Measurements from ENCODE around the gene RNU6-1. TPM values are rescaled to one million over a fixed set of nuclear protein-coding genes. Genes with fewer than 3 reads are reported as not detected.

The RNU6-1 gene
- total RNA-seq, 2 donors from 2014 or later: not detected

GRCh38 chr15:67885175-67885523, 45.3 kb upstream of the RNU6-1 start:
- H3K27me3 Mint-ChIP-seq (ENCODE audit: insufficient read depth): peaks cover 18% of the 10 kb centered on the region
- peak overlapping the region; percentile 39 for H3K27ac Mint-ChIP-seq
- peak overlapping the region; percentile 58 for H3K4me3 Mint-ChIP-seq
- peak overlapping the region; percentile 74 for H3K4me3 ChIP-seq (ENCODE audit: low read length)
- no peak for DNase-seq
- H3K9me3 ChIP-seq (ENCODE audit: control insufficient read depth, low read length): no peaks in the 10 kb centered on the region
- peaks cover 11% of the 10 kb centered on the region for H3K27me3 ChIP-seq (ENCODE audit: control insufficient read depth, insufficient read depth, low read length, poor library complexity, severe bottlenecking)
- H3K36me3 ChIP-seq (ENCODE audit: control insufficient read depth, insufficient read depth, low read length): no peaks in the 10 kb centered on the region
- TF ChIP-seq, protein P1, sequence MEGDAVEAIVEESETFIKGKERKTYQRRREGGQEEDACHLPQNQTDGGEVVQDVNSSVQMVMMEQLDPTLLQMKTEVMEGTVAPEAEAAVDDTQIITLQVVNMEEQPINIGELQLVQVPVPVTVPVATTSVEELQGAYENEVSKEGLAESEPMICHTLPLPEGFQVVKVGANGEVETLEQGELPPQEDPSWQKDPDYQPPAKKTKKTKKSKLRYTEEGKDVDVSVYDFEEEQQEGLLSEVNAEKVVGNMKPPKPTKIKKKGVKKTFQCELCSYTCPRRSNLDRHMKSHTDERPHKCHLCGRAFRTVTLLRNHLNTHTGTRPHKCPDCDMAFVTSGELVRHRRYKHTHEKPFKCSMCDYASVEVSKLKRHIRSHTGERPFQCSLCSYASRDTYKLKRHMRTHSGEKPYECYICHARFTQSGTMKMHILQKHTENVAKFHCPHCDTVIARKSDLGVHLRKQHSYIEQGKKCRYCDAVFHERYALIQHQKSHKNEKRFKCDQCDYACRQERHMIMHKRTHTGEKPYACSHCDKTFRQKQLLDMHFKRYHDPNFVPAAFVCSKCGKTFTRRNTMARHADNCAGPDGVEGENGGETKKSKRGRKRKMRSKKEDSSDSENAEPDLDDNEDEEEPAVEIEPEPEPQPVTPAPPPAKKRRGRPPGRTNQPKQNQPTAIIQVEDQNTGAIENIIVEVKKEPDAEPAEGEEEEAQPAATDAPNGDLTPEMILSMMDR (conservative IDR thresholded peaks at IDR 0.05): no peak
- peak overlapping the region; percentile 52 for H3K9ac ChIP-seq (ENCODE audit: extremely low read depth, low read length, poor library complexity, severe bottlenecking)
- WGBS, 2 experiments (ENCODE audit: insufficient coverage in 1 of 2, insufficient read length in 1 of 2): 87 to 92% methylated on average over 6 to 7 of the region's 7 CpGs
- H3K4me1 ChIP-seq (ENCODE audit: control insufficient read depth, insufficient read depth, low read length): no peaks in the 10 kb centered on the region
- H3K4me1 Mint-ChIP-seq: peaks cover 7% of the 10 kb centered on the region
- H3K9me3 Mint-ChIP-seq: no peaks in the 10 kb centered on the region
- H3K36me3 Mint-ChIP-seq (ENCODE audit: low read depth): no peaks in the 10 kb centered on the region
- peak overlapping the region; percentile 46 for H3K27ac ChIP-seq (ENCODE audit: low read depth, low read length)

DNA sequence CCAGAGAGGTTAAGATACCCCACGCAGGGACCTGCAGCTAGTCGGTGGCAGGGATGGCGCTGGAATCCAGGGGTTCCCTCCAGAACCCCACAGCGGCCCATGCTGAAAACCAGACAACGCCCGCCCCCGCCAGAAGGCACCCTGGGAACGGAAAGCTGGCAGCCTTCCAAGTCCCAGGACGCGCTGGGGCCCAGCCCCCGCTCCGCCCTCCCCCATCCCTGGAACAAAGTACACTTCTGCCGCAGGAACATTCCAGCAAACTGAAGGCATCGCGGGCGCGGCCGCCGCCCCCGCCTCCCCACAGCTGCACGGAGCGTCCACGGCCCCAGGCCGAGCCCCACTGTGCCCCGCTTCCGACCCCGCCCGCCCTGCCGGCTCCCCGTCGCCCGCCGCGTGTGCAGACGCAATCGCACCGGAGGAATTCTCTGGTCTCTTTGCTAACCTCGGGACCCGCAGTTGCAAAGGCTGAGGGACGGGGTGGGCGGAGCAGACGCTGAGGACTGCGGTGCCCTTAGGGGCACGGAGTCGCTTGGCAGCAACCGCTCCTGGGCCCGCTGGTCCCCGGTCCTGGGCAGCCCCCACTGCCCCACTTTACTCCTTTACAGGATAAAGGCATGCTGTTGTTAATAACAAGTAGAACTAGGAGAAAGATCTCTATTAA, 44.8 kb upstream of the RNU6-1 start:
- H3K27me3 ChIP-seq (ENCODE audit: control insufficient read depth, insufficient read depth, low read length, poor library complexity, severe bottlenecking): peaks cover 11% of the 10 kb centered on the region
- no peaks in the 10 kb centered on the region for H3K9me3 ChIP-seq (ENCODE audit: control insufficient read depth, low read length)
- Mint-ChIP-seq H3K4me3 (peak overlapping the region; percentile 58), H3K4me1 (peaks cover 7% of the 10 kb centered on the region), H3K36me3 (ENCODE audit: low read depth) (no peaks in the 10 kb centered on the region), H3K9me3 (no peaks in the 10 kb centered on the region), H3K27ac (peak overlapping the region; percentile 39), H3K27me3 (ENCODE audit: insufficient read depth) (peaks cover 18% of the 10 kb centered on the region)
- DNase-seq: peak; percentile 90
- 7 to 18% methylated on average over 4 to 46 of the region's 48 CpGs for WGBS, 2 experiments (ENCODE audit: insufficient coverage in 1 of 2, insufficient read length in 1 of 2)
- no peaks in the 10 kb centered on the region for H3K4me1 ChIP-seq (ENCODE audit: control insufficient read depth, insufficient read depth, low read length)
- H3K4me3 ChIP-seq (ENCODE audit: low read length): peak overlapping the region; percentile 74
- H3K27ac ChIP-seq (ENCODE audit: low read depth, low read length): peak overlapping the region; percentile 46
- H3K36me3 ChIP-seq (ENCODE audit: control insufficient read depth, insufficient read depth, low read length): no peaks in the 10 kb centered on the region
- peak overlapping the region; percentile 52 for H3K9ac ChIP-seq (ENCODE audit: extremely low read depth, low read length, poor library complexity, severe bottlenecking)
- TF ChIP-seq, protein P1 (conservative IDR thresholded peaks at IDR 0.05): no peak

- H3K27me3 Mint-ChIP-seq (ENCODE audit: insufficient read depth): peaks cover 18% of the 10 kb centered on the region
- WGBS, 2 experiments (ENCODE audit: insufficient coverage in 1 of 2, insufficient read length in 1 of 2): 79 to 100% methylated on average over 3 to 6 of the region's 6 CpGs
- peak overlapping the region; percentile 74 for H3K4me3 ChIP-seq (ENCODE audit: low read length)
- TF ChIP-seq, protein P1 (conservative IDR thresholded peaks at IDR 0.05): no peak
- H3K27ac ChIP-seq (ENCODE audit: low read depth, low read length): peak overlapping the region; percentile 3
- no peaks in the 10 kb centered on the region for H3K4me1 ChIP-seq (ENCODE audit: control insufficient read depth, insufficient read depth, low read length)
- no peaks in the 10 kb centered on the region for H3K9me3 Mint-ChIP-seq
- H3K9me3 ChIP-seq (ENCODE audit: control insufficient read depth, low read length): no peaks in the 10 kb centered on the region
- peak overlapping the region; percentile 39 for H3K27ac Mint-ChIP-seq
- H3K4me3 Mint-ChIP-seq: peak overlapping the region; percentile 58
- H3K36me3 Mint-ChIP-seq (ENCODE audit: low read depth): no peaks in the 10 kb centered on the region
- H3K9ac ChIP-seq (ENCODE audit: extremely low read depth, low read length, poor library complexity, severe bottlenecking): peak overlapping the region; percentile 52
- peaks cover 7% of the 10 kb centered on the region for H3K4me1 Mint-ChIP-seq
- no peak for DNase-seq
- no peaks in the 10 kb centered on the region for H3K36me3 ChIP-seq (ENCODE audit: control insufficient read depth, insufficient read depth, low read length)
- H3K27me3 ChIP-seq (ENCODE audit: control insufficient read depth, insufficient read depth, low read length, poor library complexity, severe bottlenecking): peaks cover 11% of the 10 kb centered on the region
Measured at GRCh38 chr15:67884009-67884408, 44.2 kb upstream of the RNU6-1 start.
